ENCODE data around the gene TPO. TPM values are rescaled to one million over a fixed set of nuclear protein-coding genes. Genes with fewer than 3 reads are reported as not detected.

Gene TPO
- total and polyA plus RNA-seq, 4 donors: not detected

GRCh38 chr2:1482981-1483380 lies 69.7 kb downstream of the TPO start:
- Histone ChIP-seq H3K9ac (ENCODE audit: low read depth in 1 of 2, low read length in 2 of 2) (no peak overlapping the region), H3K9me3 (ENCODE audit: control insufficient read depth in 4 of 4, low read length in 3 of 4) (no peaks in the 10 kb centered on the region), H3K4me1 (ENCODE audit: control insufficient read depth in 4 of 4, insufficient read depth in 4 of 4, low read length in 3 of 4) (no peaks in the 10 kb centered on the region), H3K27ac (ENCODE audit: low read depth in 1 of 2, low read length in 2 of 2) (no peak overlapping the region), H3K4me3 (ENCODE audit: low read depth in 1 of 3, low read length in 3 of 3) (no peak overlapping the region), H3K36me3 (ENCODE audit: control insufficient read depth in 4 of 4, insufficient read depth in 3 of 4, low read depth in 1 of 4, low read length in 3 of 4) (no peaks in the 10 kb centered on the region), H3K27me3 (ENCODE audit: control insufficient read depth in 4 of 4, insufficient read depth in 4 of 4, low read length in 3 of 4) (no peaks in the 10 kb centered on the region)
- WGBS: 86% methylated on average over 4 of the region's 4 CpGs
- TF ChIP-seq ATF3 (IDR thresholded peaks at IDR 0.05) (no peak), HNF4G (IDR thresholded peaks at IDR 0.05) (no peak), CTCF (IDR thresholded peaks at IDR 0.05; ENCODE audit: low read depth, low read length, missing input control) (no peak), SP1 (IDR thresholded peaks at IDR 0.05) (no peak)
- no peak for DNase-seq (ENCODE audit: low spot score)

GRCh38 chr2:1483551-1483950 lies 70.3 kb downstream of the TPO start:
- TF ChIP-seq FOXA2 (IDR thresholded peaks at IDR 0.05) (no peak), GABPA (IDR thresholded peaks at IDR 0.05 in 1 of 2, conservative IDR thresholded peaks at IDR 0.05 in 1 of 2) (no peak), ATF3 (IDR thresholded peaks at IDR 0.05) (no peak), RXRA (IDR thresholded peaks at IDR 0.05) (no peak), MAX (IDR thresholded peaks at IDR 0.05) (no peak), HNF4A (conservative IDR thresholded peaks at IDR 0.05) (no peak), ZBTB33 (IDR thresholded peaks at IDR 0.05) (no peak)
- H3K9me3 ChIP-seq (ENCODE audit: control insufficient read depth in 4 of 4, low read length in 3 of 4): no peaks in the 10 kb centered on the region
- no peaks in the 10 kb centered on the region for H3K27me3 ChIP-seq (ENCODE audit: control insufficient read depth in 4 of 4, insufficient read depth in 4 of 4, low read length in 3 of 4)
- no peak for DNase-seq (ENCODE audit: low spot score)
- no peak overlapping the region for H3K4me3 ChIP-seq (ENCODE audit: low read depth in 1 of 3, low read length in 3 of 3)
- H3K4me1 ChIP-seq (ENCODE audit: control insufficient read depth in 4 of 4, insufficient read depth in 4 of 4, low read length in 3 of 4): no peaks in the 10 kb centered on the region
- no peaks in the 10 kb centered on the region for H3K36me3 ChIP-seq (ENCODE audit: control insufficient read depth in 4 of 4, insufficient read depth in 3 of 4, low read depth in 1 of 4, low read length in 3 of 4)
- WGBS: 79% methylated on average over 9 of the region's 9 CpGs
- H3K27ac ChIP-seq (ENCODE audit: low read depth in 1 of 2, low read length in 2 of 2): no peak overlapping the region
- H3K9ac ChIP-seq (ENCODE audit: low read depth in 1 of 2, low read length in 2 of 2): no peak overlapping the region

GRCh38 chr2:1484131-1484884 lies 71.0 kb downstream of the TPO start:
- WGBS: 86% methylated on average over 22 of the region's 22 CpGs
- TF ChIP-seq HNF4G (IDR thresholded peaks at IDR 0.05) (no peak), FOXA2 (IDR thresholded peaks at IDR 0.05) (no peak), REST (IDR thresholded peaks at IDR 0.05) (no peak), FOXA1 (IDR thresholded peaks at IDR 0.05) (no peak), GABPA (IDR thresholded peaks at IDR 0.05 in 1 of 2, conservative IDR thresholded peaks at IDR 0.05 in 1 of 2) (no peak), EGR1 (IDR thresholded peaks at IDR 0.05; ENCODE audit: low read depth in 2 of 2) (no peak)
- Histone ChIP-seq H3K27me3 (ENCODE audit: control insufficient read depth in 4 of 4, insufficient read depth in 4 of 4, low read length in 3 of 4) (no peaks in the 10 kb centered on the region), H3K36me3 (ENCODE audit: control insufficient read depth in 4 of 4, insufficient read depth in 3 of 4, low read depth in 1 of 4, low read length in 3 of 4) (no peaks in the 10 kb centered on the region), H3K9me3 (ENCODE audit: control insufficient read depth in 4 of 4, low read length in 3 of 4) (no peaks in the 10 kb centered on the region), H3K4me3 (ENCODE audit: low read depth in 1 of 3, low read length in 3 of 3) (no peak overlapping the region), H3K9ac (ENCODE audit: low read depth in 1 of 2, low read length in 2 of 2) (no peak overlapping the region), H3K4me1 (ENCODE audit: control insufficient read depth in 4 of 4, insufficient read depth in 4 of 4, low read length in 3 of 4) (no peaks in the 10 kb centered on the region), H3K27ac (ENCODE audit: low read depth in 1 of 2, low read length in 2 of 2) (no peak overlapping the region)
- DNase-seq (ENCODE audit: low spot score): no peak

Data from liver (tissue), 9 donors.